Bladder microvascular endothelial cell (primary cell): ENCODE results near the gene GALNT12. TPM values are rescaled to one million over a fixed set of nuclear protein-coding genes. Genes with fewer than 3 reads are reported as not detected.

Experiments used
- total RNA-seq: library from RNA; depleted of rRNA; stranded (reverse); fragments of >200 nt; gene quantifications from 2 replicates; pipeline ENCODE4 v1.2.3, GENCODE V29; 2014

The GALNT12 gene, protein sequence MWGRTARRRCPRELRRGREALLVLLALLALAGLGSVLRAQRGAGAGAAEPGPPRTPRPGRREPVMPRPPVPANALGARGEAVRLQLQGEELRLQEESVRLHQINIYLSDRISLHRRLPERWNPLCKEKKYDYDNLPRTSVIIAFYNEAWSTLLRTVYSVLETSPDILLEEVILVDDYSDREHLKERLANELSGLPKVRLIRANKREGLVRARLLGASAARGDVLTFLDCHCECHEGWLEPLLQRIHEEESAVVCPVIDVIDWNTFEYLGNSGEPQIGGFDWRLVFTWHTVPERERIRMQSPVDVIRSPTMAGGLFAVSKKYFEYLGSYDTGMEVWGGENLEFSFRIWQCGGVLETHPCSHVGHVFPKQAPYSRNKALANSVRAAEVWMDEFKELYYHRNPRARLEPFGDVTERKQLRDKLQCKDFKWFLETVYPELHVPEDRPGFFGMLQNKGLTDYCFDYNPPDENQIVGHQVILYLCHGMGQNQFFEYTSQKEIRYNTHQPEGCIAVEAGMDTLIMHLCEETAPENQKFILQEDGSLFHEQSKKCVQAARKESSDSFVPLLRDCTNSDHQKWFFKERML
- total RNA-seq = 0.13 and 0.32 TPM in 2 replicates

DNA sequence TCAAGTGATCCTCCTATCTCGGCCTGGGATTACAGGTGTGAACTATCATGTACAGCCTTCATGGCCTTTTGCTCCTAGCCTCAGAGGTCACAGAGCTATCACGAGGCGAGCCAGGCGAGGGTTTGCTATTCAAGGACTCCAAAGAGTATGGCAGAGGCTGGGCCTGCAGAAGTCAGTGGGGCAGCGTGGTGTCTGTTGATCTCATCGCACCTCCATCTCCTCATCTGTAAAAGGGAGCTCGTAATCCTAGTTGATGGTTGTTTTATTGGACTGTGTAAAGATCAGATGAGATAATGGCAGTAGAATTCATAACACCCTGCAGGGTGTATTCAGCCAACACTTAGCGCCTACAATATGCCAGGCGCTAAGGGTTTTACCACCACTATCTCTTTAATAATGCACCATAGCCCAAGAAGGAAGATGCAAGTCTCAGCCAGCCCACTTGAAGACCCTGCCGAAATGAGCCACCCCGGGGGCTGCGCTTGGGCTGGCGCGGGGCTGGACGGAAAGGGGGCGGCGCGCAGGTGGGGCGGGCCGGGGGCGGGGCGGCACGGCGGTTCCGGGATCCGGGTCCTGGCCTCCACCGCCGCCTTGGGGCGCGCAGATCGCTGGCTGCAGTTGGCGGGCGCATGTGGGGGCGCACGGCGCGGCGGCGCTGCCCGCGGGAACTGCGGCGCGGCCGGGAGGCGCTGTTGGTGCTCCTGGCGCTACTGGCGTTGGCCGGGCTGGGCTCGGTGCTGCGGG is at the start of gene GALNT12:
GALNT12 (plus strand) TSS at position 601 of the 744 bp plus-strand sequence; CDS start at position 630, 29 bp downstream.

GRCh38 chr9:98796364-98797101 is 10.9 kb upstream of the GALNT12 start, which contains the start of gene ANKS6:
Gene ANKS6 (minus strand): TSS chr9:98796555. CDS start chr9:98796491, 64 bp downstream.

Other genes with a start within 250 kb of the GALNT12 start
- gene GABBR2, start 98.7 kb upstream of the GALNT12 start, total RNA-seq = 0.16 and 0.63 TPM in 2 replicates
- gene ANKS6, start 11.1 kb upstream of the GALNT12 start, total RNA-seq = 6.8 and 11.1 TPM in 2 replicates
- 18.3 and 28.2 TPM in 2 replicates for gene COL15A1, start 136.2 kb downstream of the GALNT12 start, total RNA-seq